Fibroblast of lung (primary cell): ENCODE results near the gene SLC2A5. TPM values are rescaled to one million over a fixed set of nuclear protein-coding genes. Genes with fewer than 3 reads are reported as not detected.

ENCODE experiments used
- DNase-seq, 2 donors: peaks; one replicate each; pipeline versions ENCODE4 v3.0.0 to v3.0.0-alpha.2; 2010; ENCODE audit warnings: low read depth in 2 of 2
- H2AFZ ChIP-seq: 2 replicates; pipeline ENCODE4 v1.5.1; 2012; ENCODE audit warnings: low read length, control low read depth, inconsistent platforms
- H3K27ac ChIP-seq: 2 replicates; pipeline ENCODE4 v1.5.1; 2011; ENCODE audit warnings: low read length, control low read depth; ENCODE audit not compliant: insufficient read depth
- H3K27me3 ChIP-seq: 2 replicates; pipeline ENCODE4 v1.5.1; 2011; ENCODE audit warnings: mild to moderate bottlenecking, low read length; ENCODE audit not compliant: control insufficient read depth, insufficient read depth
- H3K36me3 ChIP-seq: 2 replicates; pipeline ENCODE4 v1.5.1; 2011; ENCODE audit warnings: low read length; ENCODE audit not compliant: control insufficient read depth, insufficient read depth
- H3K4me1 ChIP-seq: 2 replicates; pipeline ENCODE4 v1.5.1; 2011; ENCODE audit warnings: low read length; ENCODE audit not compliant: control insufficient read depth, insufficient read depth; ENCODE audit errors: extremely low read depth
- H3K4me2 ChIP-seq: 2 replicates; pipeline ENCODE4 v1.5.1; 2011; ENCODE audit warnings: low read length, control low read depth; ENCODE audit not compliant: insufficient read depth; ENCODE audit errors: extremely low read depth
- H3K4me3 ChIP-seq, 4 experiments: fragments of 200-600 bp in 1 of 4; sonication (generic) in 1 of 4; replicated peaks in 1 of 4; 2 replicates each; pipeline ENCODE4 v1.5.1; 2011 to 2016; ENCODE audit warnings: low read length in 4 of 4, low read depth in 3 of 4, mild to moderate bottlenecking in 3 of 4, control low read depth in 2 of 4, inconsistent platforms in 1 of 4, mixed read lengths in 1 of 4; ENCODE audit not compliant: insufficient read depth in 1 of 4; ENCODE audit errors: control extremely low read depth in 1 of 4
- H3K79me2 ChIP-seq: 2 replicates; pipeline ENCODE4 v1.5.1; 2012; ENCODE audit warnings: mild to moderate bottlenecking, low read length, inconsistent platforms; ENCODE audit not compliant: control insufficient read depth, insufficient read depth
- H3K9ac ChIP-seq: 2 replicates; pipeline ENCODE4 v1.5.1; 2011; ENCODE audit warnings: mild to moderate bottlenecking, low read length, control low read depth; ENCODE audit not compliant: insufficient read depth
- H3K9me3 ChIP-seq: 2 replicates; pipeline ENCODE4 v1.5.1; 2012; ENCODE audit warnings: low read depth, low read length; ENCODE audit not compliant: control insufficient read depth, insufficient read depth
- H4K20me1 ChIP-seq: 2 replicates; pipeline ENCODE4 v1.5.1; 2011; ENCODE audit warnings: low read length; ENCODE audit not compliant: control insufficient read depth, insufficient read depth; ENCODE audit errors: extremely low read depth
- CTCF ChIP-seq, 2 donors: IDR thresholded peaks in 1 of 2; conservative IDR thresholded peaks in 1 of 2; 1 replicate in 1 of 2; 2 replicates in 1 of 2; pipeline ENCODE4 v1.5.1; 2011 to 2012; ENCODE audit warnings: low read length in 2 of 2, control low read depth in 1 of 2, inconsistent platforms in 1 of 2, low read depth in 1 of 2, mild to moderate bottlenecking in 1 of 2
- EZH2 ChIP-seq: IDR thresholded peaks from 2 replicates; pipeline ENCODE4 v1.5.1; 2012; ENCODE audit warnings: low read length, control low read depth, mild to moderate bottlenecking; ENCODE audit errors: missing control alignments
- polyA plus RNA-seq, 2 donors: library from polyadenylated mRNA; depleted of rRNA in 1 of 2; stranded (reverse) in 1 of 2; unstranded in 1 of 2; fragments of >200 nt; gene quantifications; 2 replicates each; pipeline ENCODE4 v1.2.1, GENCODE V29; 2011 to 2012; ENCODE audit warnings: missing spikeins in 1 of 2
- total RNA-seq: library from RNA; depleted of rRNA; stranded (reverse); fragments of >200 nt; gene quantifications from 2 replicates; pipeline ENCODE4 v1.2.1, GENCODE V29; 2014

Gene SLC2A5
- total and polyA plus RNA-seq, 2 donors (not counting 1 experiment from before 2014, with no cell fraction given): 0.83 to 5.8 TPM

GRCh38 chr1:8988618-8988967 lies 80.8 kb downstream of the SLC2A5 start:
- H3K27ac ChIP-seq: no peak overlapping the region
- no peak overlapping the region for H3K4me2 ChIP-seq
- no peak overlapping the region for H2AFZ ChIP-seq
- H3K9me3 ChIP-seq: no peaks in the 10 kb centered on the region
- H3K27me3 ChIP-seq: no peaks in the 10 kb centered on the region
- H3K4me3 ChIP-seq: no peak overlapping the region
- no peaks in the 10 kb centered on the region for H4K20me1 ChIP-seq
- H3K36me3 ChIP-seq: no peaks in the 10 kb centered on the region
- DNase-seq: no peak
- no peaks in the 10 kb centered on the region for H3K79me2 ChIP-seq
- H3K9ac ChIP-seq: no peak overlapping the region
- no peaks in the 10 kb centered on the region for H3K4me1 ChIP-seq
- TF ChIP-seq EZH2 (no peak), CTCF (conservative IDR thresholded peaks at IDR 0.05 in 1 of 2, IDR thresholded peaks at IDR 0.05 in 1 of 2; ENCODE audit: low read depth in 1 of 2, low read length in 2 of 2) (no peak)

GRCh38 chr1:8987881-8988617 lies 81.4 kb downstream of the SLC2A5 start:
- peak; percentile 21 to 42 for DNase-seq
- TF ChIP-seq EZH2: no peak
- peak; percentile 89 to 91 for TF ChIP-seq CTCF (conservative IDR thresholded peaks at IDR 0.05 in 1 of 2, IDR thresholded peaks at IDR 0.05 in 1 of 2; ENCODE audit: low read depth in 1 of 2, low read length in 2 of 2)
- Histone ChIP-seq H3K9me3 (no peaks in the 10 kb centered on the region), H4K20me1 (no peaks in the 10 kb centered on the region), H3K4me1 (no peaks in the 10 kb centered on the region), H3K27me3 (no peaks in the 10 kb centered on the region), H3K4me2 (no peak overlapping the region), H3K4me3 (no peak overlapping the region), H3K36me3 (no peaks in the 10 kb centered on the region), H2AFZ (no peak overlapping the region), H3K9ac (no peak overlapping the region), H3K27ac (no peak overlapping the region), H3K79me2 (no peaks in the 10 kb centered on the region)

- H3K9me3 ChIP-seq: no peaks in the 10 kb centered on the region
- no peak overlapping the region for H2AFZ ChIP-seq
- no peaks in the 10 kb centered on the region for H3K4me1 ChIP-seq
- H3K9ac ChIP-seq: no peak overlapping the region
- no peaks in the 10 kb centered on the region for H3K79me2 ChIP-seq
- no peaks in the 10 kb centered on the region for H3K27me3 ChIP-seq
- no peaks in the 10 kb centered on the region for H4K20me1 ChIP-seq
- H3K27ac ChIP-seq: peak overlapping the region; percentile 22
- H3K4me2 ChIP-seq: no peak overlapping the region
- H3K4me3 ChIP-seq: no peak overlapping the region
- no peaks in the 10 kb centered on the region for H3K36me3 ChIP-seq
- TF ChIP-seq CTCF (conservative IDR thresholded peaks at IDR 0.05 in 1 of 2, IDR thresholded peaks at IDR 0.05 in 1 of 2; ENCODE audit: low read depth in 1 of 2, low read length in 2 of 2): no peak
- TF ChIP-seq EZH2: no peak
- no peak for DNase-seq
These were observed 82.6 kb downstream of the SLC2A5 start for GRCh38 chr1:8986814-8987190.
